Esophagus squamous epithelium (tissue), 5 donors: ENCODE data around the gene PKP1. TPM values are rescaled to one million over a fixed set of nuclear protein-coding genes. Genes with fewer than 3 reads are reported as not detected.

Source experiments
- DNase-seq: peaks from one replicate; lab custom pipeline; 2025; lab: John Stamatoyannopoulos, UW
- H3K27ac ChIP-seq, 4 donors: fragments of 200-600 bp; sonication (generic); one replicate each; pipeline ENCODE4 v1.5.1; 2016 to 2019; ENCODE audit warnings: mild to moderate bottlenecking in 1 of 4
- H3K27me3 ChIP-seq, 4 donors: fragments of 200-600 bp; sonication (generic); 1 replicate in 3 of 4; 2 replicates in 1 of 4; pipeline versions ENCODE4 v1.5.1 to v1.6.0; 2017 to 2021; ENCODE audit warnings: antibody characterized with exemption in 1 of 4
- H3K36me3 ChIP-seq, 3 donors: fragments of 200-600 bp; sonication (generic); one replicate each; pipeline ENCODE4 v1.5.1; 2016 to 2019
- H3K4me1 ChIP-seq, 3 donors: fragments of 200-600 bp; sonication (generic); one replicate each; pipeline ENCODE4 v1.5.1; 2017 to 2019
- H3K4me3 ChIP-seq, 4 donors: fragments of 200-600 bp; sonication (generic); 1 replicate in 3 of 4; 2 replicates in 1 of 4; pipeline ENCODE4 v1.5.1; 2016 to 2019; ENCODE audit warnings: mild to moderate bottlenecking in 2 of 4, moderate library complexity in 1 of 4
- H3K9me3 ChIP-seq, 3 donors: fragments of 200-600 bp; sonication (generic); one replicate each; pipeline ENCODE4 v1.5.1; 2016 to 2019
- CTCF ChIP-seq, 6 experiments: fragments of 450-650 bp in 4 of 6; fragments of 200-600 bp in 2 of 6; sonication (generic) in 2 of 6; IDR thresholded peaks; one replicate each; pipeline ENCODE4 v1.5.1; 2016 to 2019; ENCODE audit warnings: antibody characterized with exemption in 6 of 6, mild to moderate bottlenecking in 4 of 6, moderate library complexity in 4 of 6
- POLR2A ChIP-seq, 4 donors: fragments of 450-650 bp; IDR thresholded peaks; one replicate each; pipeline ENCODE4 v1.6.1; 2017; ENCODE audit warnings: antibody characterized with exemption in 4 of 4, mild to moderate bottlenecking in 4 of 4, moderate library complexity in 3 of 4
- WGBS, 2 donors: methylation state at CpG; one replicate each; pipeline ENCODE4 v1.1.5; 2018; 5-methylcytosine and 5-hydroxymethylcytosine counted together
- intact Hi-C: fragments of 100-400 bp; cut with DNase I; formaldehyde crosslinking; loops from one replicate; pipeline ENCODE4 v1.15.0; 2022
- total RNA-seq, 4 donors: library from RNA; depleted of rRNA; stranded (reverse); fragments of >200 nt; gene quantifications; one replicate each; pipeline ENCODE4 v1.1.0, GENCODE V29; 2016
- donor health status: DM: yes; HTN: yes; CAD: no.

The PKP1 gene
- total RNA-seq, 4 donors from 2014 or later: 263 to 706 (median 410) TPM

- H3K27me3 ChIP-seq: peaks cover 0 to 19% (median 1%) of the 10 kb centered on the region in 4 donors
- no peaks in the 10 kb centered on the region for H3K9me3 ChIP-seq
- no peak for DNase-seq
- no peak overlapping the region for H3K27ac ChIP-seq
- no peak overlapping the region for H3K4me3 ChIP-seq
- TF ChIP-seq POLR2A (IDR thresholded peaks at IDR 0.05): no peak
- TF ChIP-seq CTCF (IDR thresholded peaks at IDR 0.05): no peak
- intact Hi-C loops: no loop called here
- WGBS, 2 donors: 83 to 88% methylated on average over 13 to 14 of the region's 14 CpGs
- no peaks in the 10 kb centered on the region for H3K36me3 ChIP-seq
- peaks cover 0 to 10% (median 5%) of the 10 kb centered on the region in 3 donors for H3K4me1 ChIP-seq
Observed at GRCh38 chr1:201248721-201249559, 34.4 kb upstream of the PKP1 start.

- H3K9me3 ChIP-seq: no peaks in the 10 kb centered on the region
- no peak for TF ChIP-seq POLR2A (IDR thresholded peaks at IDR 0.05)
- TF ChIP-seq CTCF (IDR thresholded peaks at IDR 0.05): no peak
- H3K4me1 ChIP-seq: peaks cover 5 to 25% (median 6%) of the 10 kb centered on the region in 3 donors
- 47 to 75% methylated on average over 4 to 6 of the region's 10 CpGs for WGBS, 2 donors
- H3K27ac ChIP-seq: no peak overlapping the region
- peaks cover 0 to 14% (median 0%) of the 10 kb centered on the region in 4 donors for H3K27me3 ChIP-seq
- H3K4me3 ChIP-seq: no peak overlapping the region
- DNase-seq: no peak
- intact Hi-C loops: loop anchor here (5.0 kb wide), 1 partner anchor 112 kb away; no protein-coding TSS in a partner anchor
- no peaks in the 10 kb centered on the region for H3K36me3 ChIP-seq
Observed at GRCh38 chr1:201250326-201251011, 32.8 kb upstream of the PKP1 start.

GRCh38 chr1:201251411-201251810 lies 31.9 kb upstream of the PKP1 start:
- Histone ChIP-seq H3K27ac (no peak overlapping the region), H3K4me3 (no peak overlapping the region), H3K36me3 (no peaks in the 10 kb centered on the region), H3K4me1 (peaks cover 5 to 25% (median 6%) of the 10 kb centered on the region in 3 donors), H3K27me3 (peaks cover 0 to 15% (median 0%) of the 10 kb centered on the region in 4 donors), H3K9me3 (no peaks in the 10 kb centered on the region)
- intact Hi-C loops: loop anchor here (5.0 kb wide), 1 partner anchor 111 kb away; no protein-coding TSS in a partner anchor
- WGBS, 2 donors: 77 to 90% methylated on average over 2 of the region's 2 CpGs
- TF ChIP-seq POLR2A (IDR thresholded peaks at IDR 0.05): no peak
- no peak for TF ChIP-seq CTCF (IDR thresholded peaks at IDR 0.05)
- DNase-seq: no peak

- H3K27ac ChIP-seq: no peak overlapping the region
- no peak for DNase-seq
- intact Hi-C loops: loop anchor here (5.0 kb wide), 1 partner anchor 110 kb away; no protein-coding TSS in a partner anchor
- no peaks in the 10 kb centered on the region for H3K36me3 ChIP-seq
- H3K4me1 ChIP-seq: peaks cover 5 to 25% (median 6%) of the 10 kb centered on the region in 3 donors
- TF ChIP-seq POLR2A (IDR thresholded peaks at IDR 0.05) (no peak), CTCF (IDR thresholded peaks at IDR 0.05) (no peak)
- no peak overlapping the region for H3K4me3 ChIP-seq
- no peaks in the 10 kb centered on the region for H3K9me3 ChIP-seq
- peaks cover 0 to 15% (median 0%) of the 10 kb centered on the region in 4 donors for H3K27me3 ChIP-seq
- 63 to 79% methylated on average over 6 to 11 of the region's 11 CpGs for WGBS, 2 donors
Observed at GRCh38 chr1:201251851-201252430, 31.4 kb upstream of the PKP1 start.
